Amygdala (tissue), 56 donors: Measurements from ENCODE around the gene ERBB2.
"Not testable (repeated sequence)": the region's sequence is repeated elsewhere in the genome, so short reads cannot be mapped to it uniquely, and the experiment has no call there.

ENCODE experiments used
- DNase-seq, 56 donors: peaks; one replicate each; lab custom pipeline; 2025; lab: John Stamatoyannopoulos, UW

ERBB2 gene

GRCh38 chr17:39754958-39755553, 55.2 kb downstream of the ERBB2 start:
- peak in 4 of 56 donors; percentile 8 to 24 (median 10) for DNase-seq

GRCh38 chr17:39755554-39756379, 55.9 kb downstream of the ERBB2 start:
- DNase-seq = no peak

- DNase-seq = no peak
These were observed 56.7 kb downstream of the ERBB2 start for GRCh38 chr17:39756380-39757079.

GRCh38 chr17:39757176-39757662, 57.4 kb downstream of the ERBB2 start:
- no peak for DNase-seq

GRCh38 chr17:39757931-39758873, 58.3 kb downstream of the ERBB2 start:
- DNase-seq = no peak

GRCh38 chr17:39759204-39759603, 59.3 kb downstream of the ERBB2 start:
- no peak for DNase-seq

- no peak for DNase-seq
These were observed 62.1 kb downstream of the ERBB2 start for GRCh38 chr17:39761861-39762496.

- no peak for DNase-seq
These were observed 63.4 kb downstream of the ERBB2 start for GRCh38 chr17:39763051-39763820.

GRCh38 chr17:39764171-39764570, 64.3 kb downstream of the ERBB2 start:
- not testable (repeated sequence) for DNase-seq

GRCh38 chr17:39765175-39765574, 65.3 kb downstream of the ERBB2 start:
- DNase-seq = no peak

- DNase-seq = no peak
These were observed 65.9 kb downstream of the ERBB2 start for GRCh38 chr17:39765766-39766165.

GRCh38 chr17:39767147-39767546, 67.3 kb downstream of the ERBB2 start:
- DNase-seq = no peak

- no peak for DNase-seq
These were observed 70.2 kb downstream of the ERBB2 start for GRCh38 chr17:39769974-39770587.

- peak in 2 of 56 donors; percentile 5 to 24 for DNase-seq
These were observed 72.6 kb downstream of the ERBB2 start for GRCh38 chr17:39772415-39772814.

GRCh38 chr17:39772987-39773934, 73.4 kb downstream of the ERBB2 start:
- DNase-seq = no peak

GRCh38 chr17:39774047-39774446, 74.2 kb downstream of the ERBB2 start:
- DNase-seq = no peak

GRCh38 chr17:39775031-39775430, 75.2 kb downstream of the ERBB2 start:
- no peak for DNase-seq
